GM12873 (cell line): Measurements from ENCODE around the gene SPACDR.

Source experiments
- TF ChIP-seq, protein P1 (sequence below): IDR thresholded peaks from 2 replicates; pipeline ENCODE4 v1.5.1; 2012; ENCODE audit warnings: low read depth, mild to moderate bottlenecking, moderate library complexity, low read length, control low read depth; ENCODE audit not compliant: insufficient read depth; ENCODE audit errors: missing control alignments

The SPACDR gene

DNA sequence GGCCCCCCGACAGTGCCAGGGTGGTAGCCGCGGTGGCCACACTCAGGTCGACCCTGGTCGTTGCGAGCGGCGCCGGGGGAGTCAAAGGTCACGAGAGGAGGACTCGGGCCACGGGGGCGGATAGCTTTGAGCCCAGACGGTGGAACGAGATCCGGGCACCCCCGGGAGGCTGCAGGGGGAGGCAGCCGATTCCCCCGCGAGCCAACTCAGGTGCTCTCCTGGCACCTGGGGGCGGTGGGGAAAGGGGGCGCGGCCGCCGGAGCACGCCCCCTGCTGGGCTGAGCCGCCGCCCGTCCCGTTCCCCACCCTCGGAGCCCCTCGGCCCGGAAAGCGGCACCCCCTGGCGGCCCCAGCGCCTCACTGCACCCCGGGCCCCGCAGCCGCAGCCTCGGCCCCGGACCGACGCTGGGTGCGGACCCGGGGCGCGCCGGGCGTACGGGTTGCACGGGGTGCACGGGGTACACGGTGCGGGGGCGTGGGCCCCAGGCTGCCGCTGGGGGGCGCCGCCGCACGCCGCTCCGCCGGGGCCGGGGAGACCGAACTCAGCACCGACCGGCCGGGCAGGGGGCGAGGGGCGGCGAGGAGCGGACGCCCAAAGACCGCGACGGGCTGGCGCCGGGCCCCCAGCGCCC lies 19.1 kb upstream of the SPACDR start:
- TF ChIP-seq, protein P1, sequence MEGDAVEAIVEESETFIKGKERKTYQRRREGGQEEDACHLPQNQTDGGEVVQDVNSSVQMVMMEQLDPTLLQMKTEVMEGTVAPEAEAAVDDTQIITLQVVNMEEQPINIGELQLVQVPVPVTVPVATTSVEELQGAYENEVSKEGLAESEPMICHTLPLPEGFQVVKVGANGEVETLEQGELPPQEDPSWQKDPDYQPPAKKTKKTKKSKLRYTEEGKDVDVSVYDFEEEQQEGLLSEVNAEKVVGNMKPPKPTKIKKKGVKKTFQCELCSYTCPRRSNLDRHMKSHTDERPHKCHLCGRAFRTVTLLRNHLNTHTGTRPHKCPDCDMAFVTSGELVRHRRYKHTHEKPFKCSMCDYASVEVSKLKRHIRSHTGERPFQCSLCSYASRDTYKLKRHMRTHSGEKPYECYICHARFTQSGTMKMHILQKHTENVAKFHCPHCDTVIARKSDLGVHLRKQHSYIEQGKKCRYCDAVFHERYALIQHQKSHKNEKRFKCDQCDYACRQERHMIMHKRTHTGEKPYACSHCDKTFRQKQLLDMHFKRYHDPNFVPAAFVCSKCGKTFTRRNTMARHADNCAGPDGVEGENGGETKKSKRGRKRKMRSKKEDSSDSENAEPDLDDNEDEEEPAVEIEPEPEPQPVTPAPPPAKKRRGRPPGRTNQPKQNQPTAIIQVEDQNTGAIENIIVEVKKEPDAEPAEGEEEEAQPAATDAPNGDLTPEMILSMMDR = peak; percentile 84

- TF ChIP-seq, protein P1 = no peak
Observed at GRCh38 chr7:100482728-100483089, 18.6 kb upstream of the SPACDR start.

- TF ChIP-seq, protein P1 = no peak
Observed at GRCh38 chr7:100481466-100481865, 17.4 kb upstream of the SPACDR start.

DNA sequence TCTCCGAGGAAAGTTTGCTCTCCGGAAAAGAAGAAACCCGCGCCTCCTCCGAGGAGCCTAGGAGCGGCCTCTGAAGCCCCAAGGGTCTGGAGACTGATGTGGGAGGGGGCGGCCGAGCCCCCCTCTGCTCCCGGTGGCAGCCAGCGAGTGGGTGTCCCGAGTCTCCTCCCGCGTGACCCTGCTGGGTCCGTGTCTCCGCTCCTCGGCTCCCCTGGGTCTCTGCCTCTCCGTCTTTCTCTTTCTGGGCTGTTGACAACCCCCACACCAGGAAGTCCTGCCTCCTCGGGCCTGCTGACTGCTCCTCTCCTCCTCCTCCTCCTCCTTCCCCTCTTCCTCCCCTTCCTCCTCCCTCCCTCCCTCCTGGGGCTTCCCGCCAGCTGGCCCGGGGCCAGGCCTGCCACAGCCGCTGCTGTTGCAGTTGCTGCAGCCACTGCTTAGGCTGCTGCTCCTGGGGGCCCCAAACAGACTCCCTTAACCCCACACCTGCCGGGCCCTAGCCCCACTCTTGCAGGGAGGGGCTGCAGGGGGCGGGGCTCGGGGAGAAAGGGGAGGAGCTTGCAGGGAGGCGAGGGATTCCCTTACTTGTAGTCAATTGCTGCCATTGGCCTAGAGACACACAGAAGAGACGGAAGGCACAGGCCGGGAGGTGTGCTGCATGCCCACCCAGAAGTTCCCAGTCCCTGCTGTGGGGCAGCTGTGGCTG lies 15.0 kb upstream of the SPACDR start, which contains the start of gene TSC22D4:
Gene TSC22D4, minus strand, starts transcription at position 257 of the 703 bp plus-strand sequence. CDS start 1,176 bp downstream, outside the sequence.
- TF ChIP-seq, protein P1 = no peak

DNA sequence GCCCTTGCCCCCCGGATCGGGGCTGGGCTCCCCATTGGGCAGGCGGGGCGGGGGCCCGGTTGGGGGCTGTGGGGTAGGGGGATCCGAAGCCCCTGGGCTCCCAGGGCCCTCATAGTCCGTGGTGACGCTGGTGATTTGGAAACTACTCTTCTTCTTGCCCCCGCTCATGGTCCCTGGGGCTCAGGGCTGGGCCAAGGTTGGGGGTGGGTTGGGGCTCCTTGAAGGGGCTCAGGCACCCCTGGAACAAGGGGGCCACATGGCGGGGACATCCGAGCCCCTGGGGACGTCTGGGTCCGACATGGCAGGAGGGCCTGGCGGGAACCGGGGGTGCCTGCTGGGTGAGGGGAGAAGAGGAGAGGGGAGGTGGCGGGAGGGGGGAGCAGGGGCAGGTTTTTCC lies 13.8 kb upstream of the SPACDR start:
- TF ChIP-seq, protein P1 = no peak

DNA sequence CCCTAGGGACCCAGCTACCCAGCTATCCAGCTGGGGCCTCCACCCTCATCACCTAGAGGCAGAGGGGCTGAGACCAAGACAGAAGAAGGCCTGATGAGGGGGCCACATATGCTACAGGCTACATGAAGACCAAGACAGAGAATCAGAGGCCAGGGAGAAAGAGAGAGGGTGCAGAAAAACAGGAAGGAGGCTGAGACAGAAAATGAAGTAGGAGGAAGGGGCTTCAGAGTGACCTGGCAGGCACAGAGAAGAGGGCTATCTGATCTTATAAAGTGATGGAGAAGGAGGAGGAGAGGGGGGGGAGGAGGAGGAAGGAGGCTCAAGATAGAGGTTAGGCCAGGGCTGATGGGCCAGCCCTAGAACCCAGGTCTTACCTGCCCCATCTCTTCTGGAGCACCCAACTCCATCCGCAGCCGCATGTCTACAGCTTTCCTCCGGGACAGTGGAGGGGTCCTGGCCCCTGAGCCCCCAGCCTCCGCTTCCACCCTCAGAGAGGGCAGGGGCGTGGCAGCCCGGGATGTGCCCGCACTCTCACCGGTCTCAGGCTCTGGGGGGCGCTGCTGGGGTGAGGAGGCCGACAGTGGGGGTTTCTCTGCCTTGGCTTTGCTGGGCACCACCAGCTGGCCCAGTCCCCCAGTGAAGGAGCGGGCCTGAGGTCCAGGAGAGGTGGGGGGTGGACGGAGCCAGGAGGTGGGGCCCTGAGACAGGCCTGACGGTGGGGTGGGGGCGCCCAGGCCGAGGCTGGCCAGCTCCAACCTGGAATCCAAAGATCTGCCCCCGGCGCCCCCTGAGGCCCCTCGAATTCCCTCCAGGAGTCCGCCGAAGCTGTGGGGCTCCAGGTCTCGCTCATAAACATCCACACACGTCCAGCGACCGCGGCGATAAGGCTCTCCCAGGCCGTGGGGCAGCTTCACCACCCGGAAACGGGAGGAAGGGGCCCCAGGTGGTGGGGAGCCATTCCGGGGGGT lies 13.1 kb upstream of the SPACDR start:
- TF ChIP-seq, protein P1 = peak; percentile 56
